HG02571 (cell line): ENCODE data around the gene TPP1.
A peak's percentile ranks its signal among the peaks of the same experiment; 100 is the strongest.

ENCODE experiments used
- ATAC-seq: cut with Tn5 transposase; IDR thresholded peaks from one replicate; pipeline ENCODE4 v1.9.1; 2021; ENCODE audit warnings: mild to moderate bottlenecking, moderate library complexity; ENCODE audit not compliant: unreplicated experiment

Gene TPP1

DNA sequence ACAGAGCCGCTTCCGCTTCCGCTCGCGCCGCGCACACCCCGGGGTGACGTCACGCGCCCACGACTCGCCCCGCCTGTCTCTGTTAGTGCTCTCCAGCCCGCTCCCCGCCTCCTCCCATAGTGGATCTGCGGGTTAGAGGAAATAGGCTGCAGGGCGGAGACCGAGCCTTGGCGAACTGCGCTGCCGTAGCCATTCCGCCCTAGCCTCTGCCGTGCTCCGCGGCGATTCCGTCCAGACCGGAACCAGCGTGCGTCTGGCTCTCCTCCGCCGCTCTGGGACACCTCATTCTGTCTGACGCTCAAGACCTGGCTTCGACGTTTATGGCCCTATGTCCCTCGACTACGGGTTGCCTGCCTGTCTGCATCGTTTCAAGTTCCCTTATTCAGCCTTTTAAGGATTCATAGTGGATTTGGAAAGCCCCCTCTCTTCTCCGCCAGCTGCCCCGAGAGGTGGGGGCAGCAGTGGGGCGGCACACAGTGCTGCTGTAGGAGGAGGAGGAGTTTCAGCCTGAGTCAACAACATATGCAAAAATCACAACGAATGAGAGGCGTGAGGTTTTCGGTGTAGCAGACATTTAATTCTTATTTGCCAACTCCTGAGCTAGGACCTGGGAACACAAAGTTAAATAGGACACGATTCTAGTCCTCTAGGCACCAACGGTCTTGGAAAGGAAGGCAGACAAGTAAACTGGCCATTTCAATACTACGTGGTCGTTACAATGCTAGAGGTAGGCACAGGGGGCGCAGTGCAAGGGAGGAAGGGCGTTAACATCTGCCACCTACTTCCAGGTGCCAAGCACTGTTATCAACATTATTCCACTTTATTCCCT is 6.8 kb downstream of the TPP1 start, which contains the start of gene TAF10:
Gene TAF10 (minus strand): TSS at position 4 of the 829 bp plus-strand sequence. CDS start 27 bp downstream, outside the sequence.
- ATAC-seq: peak; percentile 86

DNA sequence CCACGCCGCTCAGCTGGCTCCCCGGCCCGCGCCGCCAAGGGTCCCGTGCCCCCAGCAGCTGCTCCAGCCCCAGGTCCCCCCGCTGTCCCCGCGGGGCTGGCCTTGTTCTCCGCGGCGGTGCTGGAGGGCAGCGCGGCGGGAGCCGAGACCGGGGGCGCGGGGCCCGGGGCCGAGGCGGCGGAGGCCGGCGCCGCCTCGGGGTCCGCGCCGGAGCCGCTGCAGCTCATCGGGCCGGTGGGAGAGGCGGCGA is 7.3 kb downstream of the TPP1 start:
- no peak for ATAC-seq

DNA sequence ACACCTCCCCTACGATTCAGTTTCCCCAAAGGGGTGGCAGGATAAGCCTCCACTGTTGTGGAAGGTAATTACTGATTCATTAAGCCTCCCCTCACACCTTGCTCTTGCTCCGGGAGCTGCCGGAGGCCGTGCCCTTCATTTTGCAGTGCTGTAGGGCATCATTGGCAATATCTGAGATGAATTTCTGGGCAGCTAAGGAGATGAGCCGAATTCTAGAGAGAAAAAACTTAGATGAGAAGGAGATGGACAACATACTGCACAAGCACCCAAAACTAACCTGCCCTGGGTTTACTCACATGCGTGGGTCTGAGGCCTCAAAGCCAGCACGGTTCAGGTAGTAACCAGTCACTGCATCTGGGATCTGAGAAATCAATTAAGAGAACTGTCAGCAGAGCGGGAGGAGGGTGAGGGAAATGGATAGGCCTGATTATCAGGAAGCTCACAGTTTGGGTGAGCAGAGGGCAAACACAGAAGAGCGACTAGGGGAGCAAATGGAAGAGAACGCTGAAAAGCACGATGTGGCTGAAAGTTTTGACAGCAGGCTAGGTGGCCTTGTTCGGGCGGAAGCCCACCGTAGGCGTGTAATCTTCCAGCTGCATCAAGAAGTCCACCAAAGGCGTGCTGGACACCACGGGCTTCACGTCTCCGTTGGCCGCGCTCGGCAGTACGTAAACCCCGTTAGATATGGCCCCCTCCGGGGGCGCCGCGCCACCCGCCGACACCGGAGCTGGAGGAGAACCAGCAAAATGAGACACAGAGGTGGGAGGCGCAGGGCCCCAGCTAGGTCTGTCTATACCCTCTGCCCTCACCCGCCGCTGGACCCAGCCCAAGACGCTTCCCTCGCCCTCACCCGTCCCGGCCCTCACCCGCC is 7.9 kb downstream of the TPP1 start:
- ATAC-seq: peak; percentile 12

DNA sequence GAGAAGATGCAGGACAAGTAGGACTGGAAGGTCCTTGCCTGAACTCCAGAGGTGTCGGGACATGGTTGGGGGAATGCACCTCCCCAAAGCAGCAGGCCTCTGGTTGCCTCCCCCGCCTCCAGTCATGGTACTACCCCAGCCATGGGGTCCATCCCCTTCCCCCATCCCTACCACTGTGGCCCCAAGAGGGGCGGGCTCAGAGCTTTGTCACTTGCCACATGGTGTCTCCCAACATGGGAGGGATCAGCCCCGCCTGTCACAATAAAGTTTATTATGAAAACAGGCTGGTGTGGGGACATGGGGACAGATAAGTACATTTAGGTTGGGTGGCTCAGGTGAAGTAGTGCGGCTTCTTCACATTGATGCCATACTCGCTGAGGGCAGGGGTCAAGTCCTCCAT is 8.6 kb downstream of the TPP1 start:
- no peak for ATAC-seq

DNA sequence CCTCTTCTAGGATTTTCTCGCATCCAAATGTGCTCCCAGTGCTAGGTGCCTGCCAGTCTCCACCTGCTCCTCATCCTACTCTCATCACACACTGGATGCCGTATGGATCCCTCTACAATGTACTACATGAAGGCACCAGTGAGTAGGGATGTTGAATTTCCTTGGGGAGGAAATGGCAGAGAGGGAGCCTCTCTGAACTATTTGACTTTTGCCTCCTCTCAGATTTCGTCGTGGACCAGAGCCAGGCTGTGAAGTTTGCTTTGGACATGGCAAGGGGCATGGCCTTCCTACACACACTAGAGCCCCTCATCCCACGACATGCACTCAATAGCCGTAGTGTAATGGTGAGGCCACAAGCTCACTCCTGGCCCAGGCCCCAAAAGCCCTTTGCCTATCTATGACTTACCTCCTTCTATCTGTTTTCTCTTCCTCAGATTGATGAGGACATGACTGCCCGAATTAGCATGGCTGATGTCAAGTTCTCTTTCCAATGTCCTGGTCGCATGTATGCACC is 9.7 kb downstream of the TPP1 start:
- no peak for ATAC-seq

DNA sequence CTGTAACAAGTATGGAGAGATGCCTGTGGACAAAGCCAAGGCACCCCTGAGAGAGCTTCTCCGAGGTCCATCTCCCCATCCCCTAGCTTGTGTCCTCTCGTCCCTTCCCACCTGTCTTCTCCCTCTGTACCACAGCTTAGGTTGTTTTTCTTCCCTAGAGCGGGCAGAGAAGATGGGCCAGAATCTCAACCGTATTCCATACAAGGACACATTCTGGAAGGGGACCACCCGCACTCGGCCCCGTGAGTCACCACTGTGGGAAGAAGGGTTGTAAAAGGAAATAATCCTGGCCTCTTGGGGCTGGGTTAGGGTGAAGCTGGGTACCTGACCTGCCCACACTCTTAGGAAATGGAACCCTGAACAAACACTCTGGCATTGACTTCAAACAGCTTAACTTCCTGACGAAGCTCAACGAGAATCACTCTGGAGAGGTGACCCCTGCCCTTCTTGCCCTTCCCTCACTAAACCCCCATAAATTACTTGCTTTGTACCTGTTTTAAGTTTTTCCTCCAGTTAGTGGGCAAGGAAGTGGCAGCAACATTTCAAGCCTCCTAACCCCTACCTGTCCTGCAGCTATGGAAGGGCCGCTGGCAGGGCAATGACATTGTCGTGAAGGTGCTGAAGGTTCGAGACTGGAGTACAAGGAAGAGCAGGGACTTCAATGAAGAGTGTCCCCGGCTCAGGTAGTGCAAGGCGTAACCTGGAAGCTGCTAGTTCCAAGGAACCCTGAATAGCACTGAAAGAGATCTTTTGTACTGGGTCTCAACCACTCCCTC is 10.3 kb downstream of the TPP1 start:
- no peak for ATAC-seq

DNA sequence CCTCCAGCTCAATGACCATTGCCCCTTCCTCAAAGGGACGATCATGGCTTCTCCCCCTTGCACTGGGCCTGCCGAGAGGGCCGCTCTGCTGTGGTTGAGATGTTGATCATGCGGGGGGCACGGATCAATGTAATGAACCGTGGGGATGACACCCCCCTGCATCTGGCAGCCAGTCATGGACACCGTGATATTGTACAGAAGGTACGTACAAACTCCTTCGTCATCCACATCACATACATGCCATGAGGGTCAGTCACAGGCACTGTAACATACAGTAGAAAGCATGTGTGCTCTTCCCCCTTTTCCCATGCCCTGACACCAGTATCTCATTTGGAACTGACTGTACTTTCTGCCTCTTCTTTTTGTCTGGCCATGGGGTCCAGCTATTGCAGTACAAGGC is 11.2 kb downstream of the TPP1 start:
- no peak for ATAC-seq

DNA sequence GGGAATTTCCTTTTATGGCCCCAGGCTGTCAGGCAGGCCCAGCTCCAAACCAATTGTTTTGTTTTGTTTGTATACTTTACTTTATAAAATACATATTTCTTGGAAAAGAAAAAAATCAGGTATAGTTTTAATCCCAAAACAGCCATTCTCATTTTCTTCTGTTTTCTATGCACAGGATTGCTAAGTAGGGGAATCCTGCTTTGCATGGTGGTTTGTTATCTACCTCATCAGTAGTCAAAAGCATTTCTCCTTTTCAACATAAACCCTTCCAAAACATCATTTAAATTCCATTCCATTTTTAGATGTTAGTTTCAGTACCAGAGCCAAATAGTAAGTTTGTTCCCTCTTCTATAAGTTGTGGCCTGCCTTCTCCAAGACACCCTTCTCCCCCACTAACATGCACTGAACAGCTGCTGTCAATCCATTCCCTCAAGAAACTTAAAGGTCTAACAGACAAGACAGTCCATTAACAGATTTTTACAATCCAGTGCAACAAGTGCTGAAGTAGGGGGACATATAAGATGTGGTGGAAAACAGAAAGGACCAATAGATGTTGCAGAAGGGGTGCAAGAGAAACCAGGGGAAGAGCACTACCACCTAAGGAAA is 11.9 kb downstream of the TPP1 start:
- no peak for ATAC-seq

DNA sequence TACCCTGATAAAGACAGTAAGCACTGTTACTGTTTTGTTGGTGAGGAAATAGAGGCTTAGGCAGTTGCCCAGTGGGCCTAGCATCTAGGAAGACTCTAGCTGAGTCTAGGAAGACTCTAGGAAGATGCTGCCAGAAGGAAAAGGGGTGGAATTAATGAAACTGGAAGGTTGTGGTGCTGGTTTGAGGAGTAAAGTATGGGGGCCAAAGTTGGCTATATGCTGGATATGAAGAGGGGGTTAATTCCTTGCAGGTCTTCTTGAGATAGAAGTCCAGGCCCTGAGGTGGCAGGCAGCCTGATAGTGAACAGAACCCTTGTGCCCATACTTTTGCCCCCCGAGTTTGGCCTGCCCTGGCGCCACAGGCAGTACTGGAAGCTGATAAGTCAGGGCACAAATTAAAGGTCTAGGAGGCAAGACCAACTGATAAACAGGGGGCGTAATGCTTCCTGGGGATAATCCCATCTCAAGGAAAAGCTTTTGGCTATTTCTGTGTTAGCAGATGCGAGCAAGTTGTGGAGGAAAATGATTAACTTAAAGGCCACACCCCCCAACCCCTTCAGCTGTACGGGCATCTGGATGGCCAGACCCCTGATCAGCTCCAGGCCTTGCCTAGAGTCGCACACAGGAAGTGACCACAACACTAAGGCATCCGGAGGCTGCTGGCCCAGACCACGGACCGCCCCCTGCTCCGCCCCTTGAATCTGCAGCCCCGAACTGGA is 12.6 kb downstream of the TPP1 start:
- ATAC-seq: peak; percentile 42

DNA sequence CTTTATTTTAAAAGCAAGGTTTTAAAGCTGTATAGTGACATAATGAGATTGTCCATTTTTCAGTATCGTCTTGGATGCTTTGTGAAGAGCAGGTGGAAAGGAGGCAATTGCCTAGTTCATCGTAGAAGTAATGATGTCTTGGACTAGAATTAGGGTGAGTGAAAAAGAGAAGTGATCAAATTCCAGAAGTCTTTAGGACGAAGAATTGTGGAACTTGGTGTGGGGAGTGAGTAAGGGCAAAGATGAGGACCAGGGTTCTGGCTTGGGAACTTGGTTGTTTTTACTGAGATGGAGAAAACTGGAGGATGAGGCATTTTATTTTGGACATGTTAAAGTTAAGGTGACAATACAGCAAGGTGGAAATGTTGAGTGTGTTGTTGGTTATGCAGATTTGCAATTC is 14.4 kb downstream of the TPP1 start:
- ATAC-seq: no peak

DNA sequence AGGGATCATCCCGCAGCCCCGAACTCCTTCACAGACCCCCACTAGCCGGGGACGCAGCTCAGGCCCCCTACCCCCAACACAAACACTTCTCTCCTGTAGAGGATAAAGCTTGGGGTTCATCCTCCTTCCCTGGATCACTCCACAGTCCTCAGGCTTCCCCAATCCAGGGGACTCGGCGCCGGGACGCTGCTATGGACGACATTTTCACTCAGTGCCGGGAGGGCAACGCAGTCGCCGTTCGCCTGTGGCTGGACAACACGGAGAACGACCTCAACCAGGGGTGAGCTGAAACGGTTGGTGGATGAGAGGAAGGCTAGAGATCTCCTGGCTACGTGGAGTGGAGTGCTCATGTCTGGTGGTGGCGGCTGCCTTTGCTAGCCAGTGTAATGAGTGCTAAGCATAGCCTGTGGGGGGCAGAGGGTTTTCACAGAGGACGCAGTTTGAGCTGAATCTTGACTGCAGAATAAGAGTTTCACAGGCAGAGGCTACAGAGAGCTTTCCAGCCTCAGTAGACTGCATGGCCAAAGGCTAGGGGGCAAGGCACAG is 15.1 kb downstream of the TPP1 start:
- ATAC-seq: peak; percentile 37

DNA sequence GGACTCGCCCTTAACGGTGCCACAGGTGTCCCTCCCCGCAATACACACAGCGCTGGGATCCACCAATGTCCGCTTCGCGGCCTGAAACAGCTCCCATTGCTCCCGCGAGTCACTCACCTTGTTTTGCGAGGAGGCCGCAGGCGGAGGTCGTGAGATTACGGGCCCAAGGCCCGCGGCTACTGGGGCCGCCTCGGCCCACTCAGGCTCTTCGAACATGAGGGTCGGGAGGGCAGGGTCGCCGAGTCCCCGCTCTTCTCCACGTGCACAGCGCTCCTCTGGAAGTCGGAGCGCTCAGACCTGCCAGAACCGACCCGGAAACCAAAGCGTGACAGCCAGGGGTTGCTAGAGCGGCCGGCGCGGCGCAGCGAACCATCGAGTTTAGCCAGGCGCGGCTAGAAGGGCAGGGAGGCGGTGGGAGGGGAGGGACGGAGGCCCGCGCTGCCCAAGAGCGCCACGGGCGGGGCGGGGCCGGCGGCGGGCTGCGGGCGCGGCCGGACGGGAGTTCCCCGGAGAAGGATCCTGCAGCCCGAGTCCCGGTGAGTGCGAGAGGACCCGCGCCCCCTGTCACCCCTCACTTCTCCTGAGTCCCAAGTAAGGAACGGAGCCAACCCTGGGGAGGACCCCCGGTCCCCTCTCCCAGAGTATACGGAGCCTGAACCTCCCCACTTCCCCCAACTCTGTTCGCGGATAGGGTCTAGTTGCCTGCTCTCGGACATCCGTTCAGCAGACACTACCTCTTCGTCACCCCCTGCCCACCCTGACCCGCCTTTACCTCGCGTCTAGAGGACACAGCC is 15.7 kb downstream of the TPP1 start, which contains the start of the genes ILK and RRP8:
Gene ILK (plus strand): TSS at position 488 of the 794 bp plus-strand sequence. CDS start 498 bp downstream, outside the sequence.
Gene RRP8 (minus strand): TSS at position 330 of the 794 bp plus-strand sequence. CDS start 114 bp downstream, at position 216.
- ATAC-seq: peak; percentile 66

DNA sequence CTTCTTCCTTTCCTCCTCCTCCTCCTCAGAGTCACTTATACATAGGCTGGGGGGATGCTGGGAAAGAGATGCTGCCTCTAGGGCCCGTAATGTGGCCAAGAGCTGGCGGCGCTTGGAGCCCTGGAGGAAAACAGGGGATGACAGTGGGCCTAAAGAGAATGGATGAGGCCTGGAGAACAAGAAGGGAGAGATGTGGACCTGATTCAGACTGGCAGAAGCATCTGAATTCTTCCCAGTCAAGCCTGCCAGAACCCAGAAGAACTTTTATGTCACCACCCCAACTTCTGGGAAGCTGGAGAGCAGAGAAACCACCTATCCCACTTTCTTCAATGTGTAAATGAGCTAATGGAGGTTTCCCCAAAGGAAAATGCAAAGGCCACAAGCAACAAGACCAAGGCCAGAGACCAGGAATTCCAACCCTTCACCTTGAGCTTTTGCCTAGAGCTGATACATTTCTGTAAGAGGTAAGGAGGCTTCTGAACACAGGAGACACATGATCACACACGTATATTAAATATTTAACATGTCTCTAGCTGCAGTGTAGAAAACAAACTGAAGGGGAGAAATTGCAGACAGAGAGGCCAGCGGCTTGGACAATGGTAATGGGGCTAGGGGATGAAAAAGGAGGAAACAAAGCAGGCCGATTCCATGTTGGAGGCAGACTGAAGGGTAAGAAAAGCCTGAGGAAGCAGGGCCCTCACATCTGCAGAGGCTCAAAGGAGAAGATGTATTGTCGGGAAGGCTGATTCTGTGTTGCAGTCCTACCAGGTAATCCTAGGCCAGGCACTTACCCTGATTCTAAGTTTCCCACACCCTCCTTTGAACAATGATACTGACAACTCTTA is 16.9 kb downstream of the TPP1 start:
- ATAC-seq: no peak

DNA sequence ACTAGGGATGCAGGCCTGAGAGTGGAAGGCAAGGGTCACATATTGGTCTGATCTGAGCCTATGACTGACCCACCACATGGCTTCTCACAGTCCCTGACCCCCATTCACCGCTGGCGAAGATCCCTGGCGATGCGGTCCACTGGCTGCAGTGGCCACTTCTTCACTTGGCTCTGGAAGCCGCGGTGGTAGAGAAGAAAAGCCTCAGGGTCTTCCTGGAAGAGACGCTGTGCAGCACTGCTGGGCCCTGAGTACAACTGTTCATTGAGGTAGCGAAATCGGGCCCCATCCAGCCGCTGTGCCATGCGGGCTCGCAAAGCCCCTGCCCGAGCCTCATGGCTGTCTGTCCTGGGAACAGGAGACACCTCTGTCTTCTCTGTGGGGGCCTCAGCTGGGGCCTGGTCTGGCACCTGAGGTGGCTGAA is 18.2 kb downstream of the TPP1 start:
- no peak for ATAC-seq

DNA sequence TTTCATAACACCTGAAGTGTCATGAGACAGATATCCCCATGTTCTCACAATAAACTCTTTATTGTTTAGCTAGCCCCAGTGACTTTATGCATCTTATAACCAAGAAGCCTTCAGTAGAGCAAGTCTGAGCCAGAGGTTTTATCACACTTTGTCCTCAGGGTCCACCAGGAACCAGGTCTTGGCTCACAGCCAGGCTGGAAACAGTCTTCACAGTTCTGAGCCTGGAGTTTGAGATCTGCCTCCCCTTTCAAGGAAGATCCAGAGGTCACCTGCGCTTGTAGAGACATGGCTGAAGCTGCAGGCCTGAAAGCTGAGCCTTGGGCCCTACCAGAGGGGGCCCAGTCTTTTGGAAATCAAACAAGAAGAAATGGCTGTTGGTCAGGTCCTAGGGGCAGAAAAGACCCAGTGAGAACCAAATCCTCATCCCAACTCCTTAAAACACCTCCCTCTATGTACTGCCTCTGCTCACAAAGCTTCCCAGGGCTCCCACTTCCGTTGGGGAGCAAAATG is 19.3 kb downstream of the TPP1 start:
- no peak for ATAC-seq

DNA sequence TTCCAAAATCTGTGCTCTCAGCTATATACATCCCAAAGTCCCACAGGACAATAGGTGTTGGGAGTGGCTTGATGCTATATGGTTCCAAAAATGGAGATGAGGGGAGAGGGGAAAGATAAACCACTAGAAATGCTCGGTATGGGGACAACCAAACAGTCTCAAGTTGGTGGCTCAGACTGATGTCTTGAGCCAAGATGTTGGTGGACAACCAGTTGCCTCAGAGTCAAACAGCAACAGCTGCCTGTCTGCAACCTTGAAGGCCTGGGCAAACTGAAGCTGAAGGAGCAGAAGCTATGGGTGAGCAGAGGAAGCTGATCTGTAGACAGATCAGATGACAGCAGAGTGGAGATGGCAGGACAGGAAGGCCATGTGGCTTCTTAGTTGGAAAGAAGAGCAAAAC is 19.8 kb downstream of the TPP1 start:
- ATAC-seq: no peak

DNA sequence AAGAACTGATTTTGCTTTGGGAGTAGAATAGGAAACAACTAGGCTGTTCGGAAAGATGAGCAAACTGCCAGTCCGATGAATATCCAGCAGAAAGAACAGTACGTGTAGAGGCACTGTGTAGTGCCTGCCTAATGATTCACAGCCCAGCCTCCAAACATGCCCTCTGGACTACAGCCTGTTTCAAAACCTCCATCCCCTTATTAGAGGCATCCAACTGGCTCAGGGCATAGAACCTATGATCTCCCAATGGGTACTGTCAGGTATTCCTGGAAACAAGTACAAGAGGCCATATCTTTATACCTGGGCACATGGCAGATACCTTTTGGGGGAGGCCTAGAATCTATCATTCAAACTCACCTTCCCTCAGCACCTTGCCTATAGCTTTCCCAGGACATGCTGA is 20.7 kb downstream of the TPP1 start:
- no peak for ATAC-seq
